Erythroblast (primary cell): ENCODE results near the gene GNG7.

Source experiments
- GATA1 ChIP-seq: IDR thresholded peaks from 2 replicates; pipeline ENCODE4 v1.6.1; 2011; ENCODE audit warnings: low read depth, mild to moderate bottlenecking, control low read depth, low read length, moderate library complexity
- POLR2A ChIP-seq: IDR thresholded peaks from 2 replicates; pipeline ENCODE4 v1.6.1; 2011; ENCODE audit warnings: mild to moderate bottlenecking, low read length

DNA sequence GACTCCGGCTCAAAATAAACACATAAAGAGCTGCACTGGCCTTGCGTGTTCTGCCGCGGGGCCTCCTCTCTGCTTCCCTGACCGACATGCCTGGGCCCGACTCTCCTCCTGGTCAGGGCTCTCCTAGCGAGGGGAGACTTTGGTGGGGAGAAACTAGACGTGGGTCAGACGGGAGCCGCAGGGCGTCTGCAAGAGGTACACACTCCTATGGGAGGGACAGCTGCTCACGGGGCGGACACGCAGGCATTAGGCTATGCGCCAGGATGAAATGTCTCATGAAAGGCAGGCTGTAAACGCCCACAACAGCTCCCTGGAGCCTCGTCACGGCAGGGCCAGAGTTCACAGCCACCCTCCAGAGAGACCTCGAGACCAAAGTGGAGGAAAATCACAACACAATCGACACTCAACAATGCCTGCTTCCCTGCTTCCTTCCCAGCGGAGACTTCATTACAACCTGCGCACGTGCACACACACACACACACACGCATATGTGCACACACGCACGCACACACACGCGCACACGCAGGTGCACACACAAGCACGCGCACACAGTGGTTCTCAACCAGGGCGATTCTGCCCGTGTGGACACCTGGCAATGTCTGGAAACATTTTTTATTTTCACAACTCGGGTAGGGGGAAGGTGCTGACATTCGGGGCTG is 31.6 kb upstream of the GNG7 start:
- TF ChIP-seq GATA1 = no peak
- TF ChIP-seq POLR2A = no peak
